IPS-18a (cell line): ENCODE data around the gene CUL2.
"Not testable (repeated sequence)": the region's sequence is repeated elsewhere in the genome, so short reads cannot be mapped to it uniquely, and the experiment has no call there.

Experiments
- H3K27ac ChIP-seq: one replicate; pipeline ENCODE4 v1.5.1; 2013; ENCODE audit warnings: low read length
- H3K27me3 ChIP-seq: one replicate; pipeline ENCODE4 v1.6.1; 2013; ENCODE audit warnings: mild to moderate bottlenecking, low read length; ENCODE audit not compliant: control insufficient read depth, insufficient read depth
- H3K36me3 ChIP-seq: one replicate; pipeline ENCODE4 v1.6.1; 2013; ENCODE audit warnings: low read depth, low read length; ENCODE audit not compliant: control insufficient read depth
- H3K4me1 ChIP-seq: one replicate; pipeline ENCODE4 v1.6.1; 2013; ENCODE audit warnings: low read depth, low read length; ENCODE audit not compliant: control insufficient read depth
- H3K4me3 ChIP-seq: one replicate; pipeline ENCODE4 v1.5.1; 2013; ENCODE audit warnings: low read length
- H3K9ac ChIP-seq: one replicate; pipeline ENCODE4 v1.6.1; 2013; ENCODE audit warnings: mild to moderate bottlenecking, low read length, moderate library complexity
- H3K9me3 ChIP-seq: one replicate; pipeline ENCODE4 v1.6.1; 2013; ENCODE audit warnings: low read depth, low read length; ENCODE audit not compliant: control insufficient read depth

The CUL2 gene

GRCh38 chr10:34974364-34975065 is 115.6 kb downstream of the CUL2 start:
- H3K9me3 ChIP-seq, H3K9ac ChIP-seq, H3K27ac ChIP-seq, H3K4me3 ChIP-seq, H3K27me3 ChIP-seq, H3K36me3 ChIP-seq, H3K4me1 ChIP-seq: not testable (repeated sequence)

DNA sequence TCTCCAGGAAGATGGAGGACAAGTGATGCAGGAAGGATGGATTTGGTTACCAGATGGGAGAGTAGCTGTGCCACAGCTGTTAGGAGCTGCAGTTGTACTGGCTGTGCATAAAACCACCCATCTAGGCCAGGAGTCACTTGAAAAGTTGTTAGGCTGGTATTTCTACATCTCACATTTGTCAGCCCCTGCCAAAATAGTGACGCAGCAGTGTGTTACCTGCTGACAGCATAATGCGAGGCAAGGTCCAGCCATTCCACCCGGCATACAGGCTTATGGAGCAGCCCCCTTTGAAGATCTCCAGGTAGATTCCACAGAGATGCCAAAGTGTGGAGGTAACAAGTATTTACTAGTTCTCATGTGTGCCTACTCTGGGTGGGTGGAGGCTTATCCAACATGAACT is 116.4 kb downstream of the CUL2 start:
- H3K27me3 ChIP-seq, H3K9me3 ChIP-seq, H3K4me1 ChIP-seq, H3K9ac ChIP-seq, H3K4me3 ChIP-seq, H3K36me3 ChIP-seq, H3K27ac ChIP-seq: not testable (repeated sequence)

- H3K27me3 ChIP-seq, H3K27ac ChIP-seq, H3K9me3 ChIP-seq, H3K4me3 ChIP-seq, H3K4me1 ChIP-seq, H3K9ac ChIP-seq, H3K36me3 ChIP-seq: not testable (repeated sequence)
These were observed 117.0 kb downstream of the CUL2 start for GRCh38 chr10:34973121-34973520.

DNA sequence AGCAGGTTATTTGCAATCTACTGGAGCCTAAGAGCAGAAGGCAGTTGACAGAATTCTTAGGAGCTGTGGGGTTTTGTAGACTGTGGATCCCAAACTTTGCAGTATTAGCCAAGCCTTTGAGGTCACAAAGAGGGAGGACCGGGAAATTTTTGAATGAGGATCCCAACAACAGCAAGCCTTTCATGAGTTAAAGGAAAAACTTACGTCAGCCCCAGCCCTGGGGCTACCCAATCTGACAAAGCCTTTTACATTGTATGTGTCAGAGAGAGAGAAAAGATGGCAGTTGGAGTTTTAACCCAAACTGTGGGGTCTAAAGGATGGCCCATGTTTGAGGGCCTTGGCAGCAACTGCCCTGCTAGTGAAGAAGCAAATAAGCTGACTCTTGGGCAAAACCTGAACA is 117.5 kb downstream of the CUL2 start:
- not testable (repeated sequence) for H3K27ac ChIP-seq, H3K27me3 ChIP-seq, H3K4me3 ChIP-seq, H3K9ac ChIP-seq, H3K9me3 ChIP-seq, H3K4me1 ChIP-seq, H3K36me3 ChIP-seq

DNA sequence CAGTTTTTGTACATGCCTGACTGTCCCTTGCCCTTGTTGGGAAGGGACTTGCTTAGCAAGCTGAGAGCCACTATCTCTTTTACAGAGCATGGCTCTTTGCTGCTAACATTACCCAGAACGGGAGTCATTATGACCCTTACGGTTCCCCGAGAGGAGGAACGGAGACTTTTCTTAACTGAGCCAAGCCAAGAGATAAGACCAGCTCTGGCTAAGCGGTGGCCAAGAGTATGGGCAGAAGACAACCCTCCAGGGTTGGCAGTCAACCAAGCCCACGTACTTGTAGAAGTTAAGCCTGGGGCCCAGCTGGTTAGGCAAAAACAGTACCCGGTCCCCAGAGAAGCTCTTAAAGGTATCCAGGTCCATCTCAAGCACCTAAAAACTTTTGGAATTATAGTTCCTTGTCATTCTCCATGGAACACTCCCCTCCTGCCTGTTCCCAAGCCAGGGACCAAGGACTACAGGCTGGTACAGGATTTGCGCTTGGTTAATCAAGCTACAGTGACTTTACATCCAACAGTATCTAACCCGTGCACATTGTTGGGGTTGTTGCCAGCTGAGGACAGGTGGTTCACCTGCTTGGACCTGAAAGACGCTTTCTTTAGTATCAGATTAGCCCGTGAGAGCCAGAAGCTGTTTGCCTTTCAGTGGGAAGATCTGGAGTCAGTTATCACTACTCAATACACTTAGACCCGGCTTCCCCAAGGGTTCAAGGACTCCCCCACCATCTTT is 118.4 kb downstream of the CUL2 start:
- H3K36me3 ChIP-seq, H3K9me3 ChIP-seq, H3K4me1 ChIP-seq, H3K27me3 ChIP-seq, H3K9ac ChIP-seq, H3K27ac ChIP-seq, H3K4me3 ChIP-seq: not testable (repeated sequence)

DNA sequence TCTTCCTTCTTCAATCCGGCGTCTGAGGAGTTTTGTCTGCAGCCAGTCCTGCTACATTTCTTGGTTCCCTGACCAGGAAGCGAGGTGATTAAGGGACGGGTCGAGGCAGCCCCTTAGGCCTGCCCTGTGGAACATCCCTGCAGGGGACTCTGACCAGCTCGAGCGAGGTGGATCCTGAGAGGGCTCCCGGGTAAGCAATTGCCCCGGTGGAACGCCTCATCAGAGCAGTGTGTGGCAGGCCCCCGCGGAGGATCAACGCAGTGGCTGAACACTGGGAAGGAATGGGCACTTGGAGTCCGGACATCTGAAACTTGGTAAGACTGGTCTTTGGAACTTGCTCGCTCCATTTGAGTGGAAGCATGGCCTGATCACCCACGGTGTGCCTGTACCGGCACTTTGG is 121.0 kb downstream of the CUL2 start:
- H3K9ac ChIP-seq, result no peak overlapping the region

GRCh38 chr10:34967335-34967880 is 122.7 kb downstream of the CUL2 start:
- no peaks in the 10 kb centered on the region for H3K36me3 ChIP-seq
- H3K27me3 ChIP-seq, result no peaks in the 10 kb centered on the region
- no peak overlapping the region for H3K9ac ChIP-seq
- H3K27ac ChIP-seq, result no peak overlapping the region
- H3K4me3 ChIP-seq, result no peak overlapping the region
- H3K4me1 ChIP-seq, result no peaks in the 10 kb centered on the region
- no peaks in the 10 kb centered on the region for H3K9me3 ChIP-seq

More for the DNA sequence above, 121.0 kb downstream of the CUL2 start:
- Histone ChIP-seq H3K36me3 (no peaks in the 10 kb centered on the region), H3K27me3 (no peaks in the 10 kb centered on the region), H3K27ac (no peak overlapping the region), H3K9me3 (no peaks in the 10 kb centered on the region), H3K4me1 (no peaks in the 10 kb centered on the region), H3K4me3 (no peak overlapping the region)

DNA sequence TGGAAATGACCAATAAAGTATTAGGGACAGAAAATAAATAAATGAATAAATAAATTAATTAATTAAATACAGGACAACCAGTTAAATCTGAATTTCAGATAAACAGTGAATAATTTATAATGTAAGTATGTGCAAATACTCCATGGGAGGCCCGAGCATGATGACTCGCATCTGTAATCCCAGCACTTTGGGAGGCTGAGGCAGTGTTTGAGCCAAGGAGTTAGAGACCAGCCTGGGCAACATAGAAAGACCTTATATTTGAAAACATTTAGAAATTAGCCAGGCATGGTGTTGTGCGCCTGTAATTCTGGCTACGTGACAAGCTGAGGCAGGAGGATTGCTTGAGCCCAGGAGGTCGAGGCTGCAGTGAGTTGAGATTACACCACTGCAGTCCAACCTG is 123.7 kb downstream of the CUL2 start:
- Histone ChIP-seq H3K27ac (no peak overlapping the region), H3K36me3 (no peaks in the 10 kb centered on the region), H3K4me3 (no peak overlapping the region), H3K9me3 (no peaks in the 10 kb centered on the region), H3K27me3 (no peaks in the 10 kb centered on the region), H3K9ac (no peak overlapping the region), H3K4me1 (no peaks in the 10 kb centered on the region)

DNA sequence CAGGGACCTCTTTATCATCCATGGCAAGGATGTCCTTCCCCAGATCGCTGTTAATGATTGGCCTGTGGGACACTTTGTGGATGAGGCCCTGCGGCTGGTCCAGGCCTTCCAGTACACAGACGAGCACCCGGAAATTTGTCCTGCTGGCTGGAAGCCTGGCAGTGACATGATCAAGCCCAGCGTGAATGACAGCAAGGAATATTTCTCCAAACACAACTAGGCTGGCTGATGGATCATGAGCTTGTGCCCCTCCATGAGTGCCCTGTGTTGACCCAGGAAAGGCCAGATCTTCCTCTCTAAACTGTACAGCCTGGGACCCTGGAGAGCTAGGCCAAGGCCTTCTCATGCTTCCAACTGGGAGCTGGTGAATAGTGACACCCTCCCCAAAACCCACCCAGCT is 124.1 kb downstream of the CUL2 start:
- H3K4me3 ChIP-seq, result no peak overlapping the region
- no peaks in the 10 kb centered on the region for H3K4me1 ChIP-seq
- H3K9ac ChIP-seq, result no peak overlapping the region
- H3K27me3 ChIP-seq, result no peaks in the 10 kb centered on the region
- no peaks in the 10 kb centered on the region for H3K9me3 ChIP-seq
- no peak overlapping the region for H3K27ac ChIP-seq
- no peaks in the 10 kb centered on the region for H3K36me3 ChIP-seq

DNA sequence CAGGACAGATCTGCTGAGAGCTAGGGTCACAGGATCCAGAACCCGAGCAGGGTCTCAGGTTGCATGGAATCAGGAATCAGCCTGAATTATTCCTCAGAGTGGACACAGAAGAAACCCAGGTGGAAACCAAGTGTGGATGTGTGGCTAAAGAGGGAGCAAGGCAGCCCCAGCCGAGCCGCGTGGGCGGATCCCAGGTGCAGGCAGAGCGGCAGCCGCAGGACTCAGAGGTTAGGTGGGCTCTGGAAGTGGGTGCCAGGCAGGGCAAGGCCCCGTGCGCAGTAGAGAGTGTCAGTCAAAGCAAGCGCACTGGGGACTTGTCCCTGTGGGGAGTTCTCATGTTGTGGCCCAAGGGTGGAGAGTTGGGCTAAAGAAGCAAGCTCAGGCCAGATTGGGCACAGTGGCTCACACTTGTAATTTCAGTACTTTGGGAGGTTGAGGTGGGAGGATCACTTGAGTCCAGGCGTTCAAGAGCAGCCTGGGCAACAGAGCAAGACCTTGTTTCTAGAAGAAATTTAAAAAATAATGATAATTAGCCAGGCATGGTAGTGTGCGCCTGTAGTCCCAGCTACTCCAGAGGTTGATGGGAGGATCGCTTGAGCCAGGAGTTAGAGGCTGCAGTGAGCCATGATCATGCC is 125.9 kb downstream of the CUL2 start:
- no peaks in the 10 kb centered on the region for H3K9me3 ChIP-seq
- H3K4me3 ChIP-seq, result no peak overlapping the region
- no peak overlapping the region for H3K27ac ChIP-seq
- no peaks in the 10 kb centered on the region for H3K36me3 ChIP-seq
- H3K27me3 ChIP-seq, result no peaks in the 10 kb centered on the region
- no peak overlapping the region for H3K9ac ChIP-seq
- no peaks in the 10 kb centered on the region for H3K4me1 ChIP-seq

DNA sequence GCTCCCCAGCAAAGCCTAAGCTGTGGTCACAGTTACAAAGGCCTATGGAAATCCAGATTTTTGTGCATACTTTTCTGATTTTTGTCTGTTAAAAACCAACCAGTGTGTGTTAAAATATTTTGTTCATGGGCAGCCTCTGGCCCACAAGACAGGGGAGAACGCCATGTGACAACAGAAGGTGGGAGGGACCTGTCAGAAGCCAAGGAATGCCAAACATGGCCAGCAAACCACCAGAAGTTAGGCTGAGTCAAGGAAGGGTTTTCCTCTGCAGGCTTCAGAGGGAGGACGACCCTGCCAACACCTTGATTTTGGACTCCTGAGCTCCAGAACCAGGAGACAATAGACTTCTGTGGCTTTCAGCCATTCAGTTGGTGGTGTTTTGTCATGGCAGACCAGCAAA is 127.3 kb downstream of the CUL2 start:
- Histone ChIP-seq H3K9ac (no peak overlapping the region), H3K9me3 (no peaks in the 10 kb centered on the region), H3K4me3 (no peak overlapping the region), H3K27ac (no peak overlapping the region), H3K4me1 (no peaks in the 10 kb centered on the region), H3K27me3 (no peaks in the 10 kb centered on the region), H3K36me3 (no peaks in the 10 kb centered on the region)
